Measurements from ENCODE around the gene SCARB1. TPM values are rescaled to one million over a fixed set of nuclear protein-coding genes. Genes with fewer than 3 reads are reported as not detected.

SCARB1 gene
- total and polyA plus RNA-seq, 2 of the 13 experiments (the other 11 are each of a cell fraction or from before 2014, with no cell fraction given) = 63.4 to 160 TPM

DNA sequence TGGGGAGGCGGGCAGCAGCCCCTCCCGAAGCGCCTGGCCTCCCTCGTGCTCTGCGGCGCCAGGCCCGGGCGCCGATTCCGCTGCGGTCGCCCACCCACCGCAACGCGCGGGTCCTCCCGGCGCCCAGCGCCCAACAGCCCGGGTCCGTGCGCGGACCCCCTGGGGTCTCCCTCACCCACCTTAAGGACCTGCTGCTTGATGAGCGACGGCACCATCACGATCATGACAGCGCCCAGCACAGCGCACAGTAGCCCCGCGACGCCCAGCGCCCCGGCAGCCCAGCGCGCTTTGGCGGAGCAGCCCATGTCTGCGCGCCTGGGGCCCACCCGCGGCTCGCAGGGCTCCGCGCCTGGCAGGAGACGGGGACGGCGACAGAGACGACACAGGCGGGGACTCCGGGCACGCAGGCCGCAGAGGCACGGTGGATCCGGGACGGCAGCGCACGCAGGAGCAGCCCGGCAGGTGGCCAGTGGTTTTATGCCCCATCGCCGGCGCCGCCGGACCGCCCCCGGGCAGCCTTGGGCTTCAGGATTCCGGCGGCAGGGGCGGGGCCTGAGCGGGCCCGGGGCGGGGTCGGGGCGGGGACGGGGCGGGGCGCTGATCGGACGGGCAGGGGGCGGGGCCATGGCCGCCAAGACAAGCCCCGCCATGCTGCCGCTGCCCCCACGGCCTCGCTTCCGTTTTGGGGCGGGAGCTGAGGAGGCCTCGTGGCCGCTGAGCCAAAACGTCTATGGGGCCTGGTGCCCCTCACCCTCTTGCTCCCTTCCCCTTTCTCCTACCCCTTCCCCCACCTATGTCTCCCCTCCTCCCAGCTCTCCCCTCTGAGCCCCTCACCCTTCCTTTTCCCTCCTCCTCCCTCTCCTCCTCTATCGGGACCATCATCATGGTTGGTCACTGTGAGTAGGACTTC is at the start of gene SCARB1 (continued):
- TF ChIP-seq SMAD9 (CRISPR knock-in tag; IDR thresholded peaks at IDR 0.05) = no peak
- TF ChIP-seq TBP (CRISPR knock-in tag; IDR thresholded peaks at IDR 0.05) = no peak
- no peak for TF ChIP-seq KAT2B (IDR thresholded peaks at IDR 0.05; ENCODE audit: borderline replicate concordance, low read depth, low read length)
- no peak for TF ChIP-seq SIN3B (IDR thresholded peaks at IDR 0.05; ENCODE audit: low read length)
- TF ChIP-seq, protein P1, sequence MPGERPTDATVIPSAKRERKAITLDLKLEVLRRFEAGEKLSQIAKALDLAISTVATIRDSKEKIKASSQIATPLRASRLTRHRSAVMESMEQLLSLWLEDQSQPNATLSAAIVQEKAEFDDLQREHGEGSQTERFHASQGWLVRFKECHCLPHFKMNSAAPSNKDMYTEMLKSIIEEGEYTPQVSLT (CRISPR knock-in tag; IDR thresholded peaks at IDR 0.05; ENCODE audit: borderline replicate concordance, low read depth) = no peak
- TF ChIP-seq RFX5 (IDR thresholded peaks at IDR 0.05; ENCODE audit: low read depth, low read length) = no peak
- TF ChIP-seq SRF (IDR thresholded peaks at IDR 0.05; ENCODE audit: low read depth, low read length) = no peak
- no peak for TF ChIP-seq ZNF329 (CRISPR knock-in tag; IDR thresholded peaks at IDR 0.05; ENCODE audit: low read depth)
- TF ChIP-seq ZNF251 (CRISPR knock-in tag; IDR thresholded peaks at IDR 0.05) = no peak
- TF ChIP-seq TCF12 (IDR thresholded peaks at IDR 0.05) = no peak
- no peak for TF ChIP-seq TCF12 (CRISPR knock-in tag; IDR thresholded peaks at IDR 0.05)
- no peak for TF ChIP-seq ZNF431 (CRISPR knock-in tag; IDR thresholded peaks at IDR 0.05; ENCODE audit: borderline replicate concordance, low read depth)
- TF ChIP-seq ZBTB21 (CRISPR knock-in tag; IDR thresholded peaks at IDR 0.05) = no peak
- TF ChIP-seq, protein P2, sequence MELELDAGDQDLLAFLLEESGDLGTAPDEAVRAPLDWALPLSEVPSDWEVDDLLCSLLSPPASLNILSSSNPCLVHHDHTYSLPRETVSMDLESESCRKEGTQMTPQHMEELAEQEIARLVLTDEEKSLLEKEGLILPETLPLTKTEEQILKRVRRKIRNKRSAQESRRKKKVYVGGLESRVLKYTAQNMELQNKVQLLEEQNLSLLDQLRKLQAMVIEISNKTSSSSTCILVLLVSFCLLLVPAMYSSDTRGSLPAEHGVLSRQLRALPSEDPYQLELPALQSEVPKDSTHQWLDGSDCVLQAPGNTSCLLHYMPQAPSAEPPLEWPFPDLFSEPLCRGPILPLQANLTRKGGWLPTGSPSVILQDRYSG (CRISPR knock-in tag; IDR thresholded peaks at IDR 0.05) = 0 out of 2 replicates have a peak, but pooled peaks have one; percentile 61
- 0 out of 2 replicates have a peak, but pooled peaks have one; percentile 17 for TF ChIP-seq HOXD1 (CRISPR knock-in tag; IDR thresholded peaks at IDR 0.05)
- peak; percentile 66; the same call in 1 of the 2 replicates for TF ChIP-seq KAT8 (CRISPR knock-in tag; IDR thresholded peaks at IDR 0.05)
- TF ChIP-seq, protein P3, sequence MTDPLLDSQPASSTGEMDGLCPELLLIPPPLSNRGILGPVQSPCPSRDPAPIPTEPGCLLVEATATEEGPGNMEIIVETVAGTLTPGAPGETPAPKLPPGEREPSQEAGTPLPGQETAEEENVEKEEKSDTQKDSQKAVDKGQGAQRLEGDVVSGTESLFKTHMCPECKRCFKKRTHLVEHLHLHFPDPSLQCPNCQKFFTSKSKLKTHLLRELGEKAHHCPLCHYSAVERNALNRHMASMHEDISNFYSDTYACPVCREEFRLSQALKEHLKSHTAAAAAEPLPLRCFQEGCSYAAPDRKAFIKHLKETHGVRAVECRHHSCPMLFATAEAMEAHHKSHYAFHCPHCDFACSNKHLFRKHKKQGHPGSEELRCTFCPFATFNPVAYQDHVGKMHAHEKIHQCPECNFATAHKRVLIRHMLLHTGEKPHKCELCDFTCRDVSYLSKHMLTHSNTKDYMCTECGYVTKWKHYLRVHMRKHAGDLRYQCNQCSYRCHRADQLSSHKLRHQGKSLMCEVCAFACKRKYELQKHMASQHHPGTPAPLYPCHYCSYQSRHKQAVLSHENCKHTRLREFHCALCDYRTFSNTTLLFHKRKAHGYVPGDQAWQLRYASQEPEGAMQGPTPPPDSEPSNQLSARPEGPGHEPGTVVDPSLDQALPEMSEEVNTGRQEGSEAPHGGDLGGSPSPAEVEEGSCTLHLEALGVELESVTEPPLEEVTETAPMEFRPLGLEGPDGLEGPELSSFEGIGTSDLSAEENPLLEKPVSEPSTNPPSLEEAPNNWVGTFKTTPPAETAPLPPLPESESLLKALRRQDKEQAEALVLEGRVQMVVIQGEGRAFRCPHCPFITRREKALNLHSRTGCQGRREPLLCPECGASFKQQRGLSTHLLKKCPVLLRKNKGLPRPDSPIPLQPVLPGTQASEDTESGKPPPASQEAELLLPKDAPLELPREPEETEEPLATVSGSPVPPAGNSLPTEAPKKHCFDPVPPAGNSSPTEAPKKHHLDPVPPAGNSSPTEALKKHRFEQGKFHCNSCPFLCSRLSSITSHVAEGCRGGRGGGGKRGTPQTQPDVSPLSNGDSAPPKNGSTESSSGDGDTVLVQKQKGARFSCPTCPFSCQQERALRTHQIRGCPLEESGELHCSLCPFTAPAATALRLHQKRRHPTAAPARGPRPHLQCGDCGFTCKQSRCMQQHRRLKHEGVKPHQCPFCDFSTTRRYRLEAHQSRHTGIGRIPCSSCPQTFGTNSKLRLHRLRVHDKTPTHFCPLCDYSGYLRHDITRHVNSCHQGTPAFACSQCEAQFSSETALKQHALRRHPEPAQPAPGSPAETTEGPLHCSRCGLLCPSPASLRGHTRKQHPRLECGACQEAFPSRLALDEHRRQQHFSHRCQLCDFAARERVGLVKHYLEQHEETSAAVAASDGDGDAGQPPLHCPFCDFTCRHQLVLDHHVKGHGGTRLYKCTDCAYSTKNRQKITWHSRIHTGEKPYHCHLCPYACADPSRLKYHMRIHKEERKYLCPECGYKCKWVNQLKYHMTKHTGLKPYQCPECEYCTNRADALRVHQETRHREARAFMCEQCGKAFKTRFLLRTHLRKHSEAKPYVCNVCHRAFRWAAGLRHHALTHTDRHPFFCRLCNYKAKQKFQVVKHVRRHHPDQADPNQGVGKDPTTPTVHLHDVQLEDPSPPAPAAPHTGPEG (CRISPR knock-in tag; IDR thresholded peaks at IDR 0.05) = peak; percentile 33; the same call in 1 of the 2 replicates
- TF ChIP-seq, protein P4, sequence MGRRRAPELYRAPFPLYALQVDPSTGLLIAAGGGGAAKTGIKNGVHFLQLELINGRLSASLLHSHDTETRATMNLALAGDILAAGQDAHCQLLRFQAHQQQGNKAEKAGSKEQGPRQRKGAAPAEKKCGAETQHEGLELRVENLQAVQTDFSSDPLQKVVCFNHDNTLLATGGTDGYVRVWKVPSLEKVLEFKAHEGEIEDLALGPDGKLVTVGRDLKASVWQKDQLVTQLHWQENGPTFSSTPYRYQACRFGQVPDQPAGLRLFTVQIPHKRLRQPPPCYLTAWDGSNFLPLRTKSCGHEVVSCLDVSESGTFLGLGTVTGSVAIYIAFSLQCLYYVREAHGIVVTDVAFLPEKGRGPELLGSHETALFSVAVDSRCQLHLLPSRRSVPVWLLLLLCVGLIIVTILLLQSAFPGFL (CRISPR knock-in tag; IDR thresholded peaks at IDR 0.05) = no peak
- TF ChIP-seq, protein P5, sequence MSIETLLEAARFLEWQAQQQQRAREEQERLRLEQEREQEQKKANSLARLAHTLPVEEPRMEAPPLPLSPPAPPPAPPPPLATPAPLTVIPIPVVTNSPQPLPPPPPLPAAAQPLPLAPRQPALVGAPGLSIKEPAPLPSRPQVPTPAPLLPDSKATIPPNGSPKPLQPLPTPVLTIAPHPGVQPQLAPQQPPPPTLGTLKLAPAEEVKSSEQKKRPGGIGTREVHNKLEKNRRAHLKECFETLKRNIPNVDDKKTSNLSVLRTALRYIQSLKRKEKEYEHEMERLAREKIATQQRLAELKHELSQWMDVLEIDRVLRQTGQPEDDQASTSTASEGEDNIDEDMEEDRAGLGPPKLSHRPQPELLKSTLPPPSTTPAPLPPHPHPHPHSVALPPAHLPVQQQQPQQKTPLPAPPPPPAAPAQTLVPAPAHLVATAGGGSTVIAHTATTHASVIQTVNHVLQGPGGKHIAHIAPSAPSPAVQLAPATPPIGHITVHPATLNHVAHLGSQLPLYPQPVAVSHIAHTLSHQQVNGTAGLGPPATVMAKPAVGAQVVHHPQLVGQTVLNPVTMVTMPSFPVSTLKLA (IDR thresholded peaks at IDR 0.05) = no peak
